AG09319 (cell line): ENCODE data around the gene PPP4R1.

Experiments
- DNase-seq: peaks from one replicate; pipeline ENCODE4 v3.0.0-alpha.2; 2010; ENCODE audit warnings: low read depth; ENCODE audit errors: extremely low read depth
- TF ChIP-seq, protein P1 (sequence below): IDR thresholded peaks from 2 replicates; pipeline ENCODE4 v1.5.1; 2011; ENCODE audit warnings: low read depth, mild to moderate bottlenecking, inconsistent platforms, low read length, moderate library complexity

The PPP4R1 gene

DNA sequence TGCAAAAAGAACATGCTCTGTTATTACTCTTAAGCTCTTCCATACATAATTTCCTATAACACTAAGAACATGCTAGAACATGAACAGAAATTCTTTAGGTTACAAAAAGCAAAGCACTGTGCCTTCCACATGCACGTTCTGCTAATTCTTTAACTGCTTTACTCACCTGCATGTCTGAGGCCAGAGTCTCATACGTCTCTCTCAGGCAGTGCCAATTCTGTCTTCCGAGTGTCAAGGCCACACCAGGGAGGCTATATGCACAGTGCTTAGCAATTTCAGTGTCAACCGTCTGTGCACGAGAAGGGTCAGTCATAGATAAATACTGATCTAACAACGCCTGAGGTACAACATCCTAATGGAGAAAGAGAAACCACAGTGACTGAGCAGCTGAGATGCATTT is 55.1 kb downstream of the PPP4R1 start:
- TF ChIP-seq, protein P1, sequence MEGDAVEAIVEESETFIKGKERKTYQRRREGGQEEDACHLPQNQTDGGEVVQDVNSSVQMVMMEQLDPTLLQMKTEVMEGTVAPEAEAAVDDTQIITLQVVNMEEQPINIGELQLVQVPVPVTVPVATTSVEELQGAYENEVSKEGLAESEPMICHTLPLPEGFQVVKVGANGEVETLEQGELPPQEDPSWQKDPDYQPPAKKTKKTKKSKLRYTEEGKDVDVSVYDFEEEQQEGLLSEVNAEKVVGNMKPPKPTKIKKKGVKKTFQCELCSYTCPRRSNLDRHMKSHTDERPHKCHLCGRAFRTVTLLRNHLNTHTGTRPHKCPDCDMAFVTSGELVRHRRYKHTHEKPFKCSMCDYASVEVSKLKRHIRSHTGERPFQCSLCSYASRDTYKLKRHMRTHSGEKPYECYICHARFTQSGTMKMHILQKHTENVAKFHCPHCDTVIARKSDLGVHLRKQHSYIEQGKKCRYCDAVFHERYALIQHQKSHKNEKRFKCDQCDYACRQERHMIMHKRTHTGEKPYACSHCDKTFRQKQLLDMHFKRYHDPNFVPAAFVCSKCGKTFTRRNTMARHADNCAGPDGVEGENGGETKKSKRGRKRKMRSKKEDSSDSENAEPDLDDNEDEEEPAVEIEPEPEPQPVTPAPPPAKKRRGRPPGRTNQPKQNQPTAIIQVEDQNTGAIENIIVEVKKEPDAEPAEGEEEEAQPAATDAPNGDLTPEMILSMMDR: no peak
- DNase-seq: no peak

- TF ChIP-seq, protein P1: no peak
- no peak for DNase-seq
These were observed 55.8 kb downstream of the PPP4R1 start for GRCh38 chr18:9558387-9559064.

GRCh38 chr18:9557250-9557943 is 57.0 kb downstream of the PPP4R1 start:
- TF ChIP-seq, protein P1: no peak
- DNase-seq: no peak

- TF ChIP-seq, protein P1: no peak
These were observed 61.7 kb downstream of the PPP4R1 start for GRCh38 chr18:9552616-9553015.

GRCh38 chr18:9552191-9552590 is 62.2 kb downstream of the PPP4R1 start:
- DNase-seq: no peak
- TF ChIP-seq, protein P1: no peak

More at GRCh38 chr18:9552616-9553015, 61.7 kb downstream of the PPP4R1 start:
- no peak for DNase-seq

DNA sequence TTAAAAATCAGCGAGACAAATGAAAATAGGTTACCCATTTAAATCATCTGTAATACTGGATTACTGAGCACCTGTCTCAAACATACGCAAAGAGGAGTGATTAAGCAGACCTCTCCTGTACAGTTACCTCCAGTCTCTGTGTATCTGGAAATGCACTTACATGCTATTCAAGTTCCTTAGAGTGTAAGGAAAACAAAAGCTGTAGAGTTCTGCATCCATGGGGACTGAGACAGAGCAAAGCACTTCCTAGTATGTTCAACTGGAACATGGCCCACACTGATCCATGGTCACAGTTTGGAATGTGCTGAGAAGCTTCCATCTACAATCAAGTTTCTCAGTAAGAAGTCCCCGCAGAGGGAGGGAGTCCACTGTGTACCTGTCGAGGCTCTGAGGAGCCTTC is 63.9 kb downstream of the PPP4R1 start:
- no peak for DNase-seq
- TF ChIP-seq, protein P1: no peak

DNA sequence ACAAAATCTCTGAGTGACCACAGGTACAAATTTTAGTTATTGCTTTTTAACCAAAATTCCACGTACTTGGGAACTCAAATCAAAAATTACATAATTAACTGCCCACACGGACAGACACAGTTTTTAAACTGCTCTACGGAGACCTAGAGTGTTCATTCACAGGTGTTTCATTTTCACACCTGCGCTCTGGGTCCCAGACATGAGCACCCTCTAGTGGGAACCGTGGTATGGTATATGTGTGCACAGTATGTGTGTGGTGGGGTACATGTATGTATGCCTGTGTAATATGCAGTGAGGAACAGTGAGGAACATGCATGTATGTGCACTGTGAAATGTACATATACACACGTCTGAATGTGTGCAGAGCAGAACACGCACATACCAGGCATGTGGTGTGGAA is 65.0 kb downstream of the PPP4R1 start:
- no peak for DNase-seq
- TF ChIP-seq, protein P1: peak; percentile 9; the same call in 1 of the 2 replicates
